Esophagus muscularis mucosa (tissue), 4 donors: Measurements from ENCODE around the gene LBHD2. TPM values are rescaled to one million over a fixed set of nuclear protein-coding genes. Genes with fewer than 3 reads are reported as not detected.

ENCODE experiments used
- DNase-seq: peaks from one replicate; pipeline ENCODE4 v3.0.0-alpha.2; 2017; ENCODE audit errors: extremely low spot score
- H3K27ac ChIP-seq, 4 donors: fragments of 200-600 bp; sonication (generic); replicated peaks in 1 of 4; 1 replicate in 3 of 4; 2 replicates in 1 of 4; pipeline ENCODE4 v1.5.1; 2016 to 2019; ENCODE audit warnings: mild to moderate bottlenecking in 1 of 4
- H3K27me3 ChIP-seq, 4 donors: fragments of 200-600 bp; sonication (generic); one replicate each; pipeline versions ENCODE4 v1.5.1 to v1.6.0; 2016 to 2019
- H3K36me3 ChIP-seq, 4 donors: fragments of 200-600 bp; sonication (generic); one replicate each; pipeline ENCODE4 v1.5.1; 2016 to 2019
- H3K4me1 ChIP-seq, 4 donors: fragments of 200-600 bp; sonication (generic); one replicate each; pipeline ENCODE4 v1.5.1; 2016 to 2019
- H3K4me3 ChIP-seq, 4 donors: fragments of 200-600 bp; sonication (generic); 1 replicate in 2 of 4; 2 replicates in 2 of 4; pipeline ENCODE4 v1.5.1; 2016 to 2019; ENCODE audit warnings: mild to moderate bottlenecking in 4 of 4, moderate library complexity in 1 of 4
- H3K9me3 ChIP-seq, 4 donors: fragments of 200-600 bp; sonication (generic); 1 replicate in 3 of 4; 2 replicates in 1 of 4; pipeline ENCODE4 v1.5.1; 2016 to 2019
- EP300 ChIP-seq: sonication (generic); formaldehyde crosslinking; IDR thresholded peaks from one replicate; pipeline ENCODE4 v1.6.1; 2017; ENCODE audit warnings: antibody characterized with exemption
- POLR2A ChIP-seq: fragments of 450-650 bp; IDR thresholded peaks from one replicate; pipeline ENCODE4 v1.6.1; 2017; ENCODE audit warnings: antibody characterized with exemption, moderate library complexity, mild to moderate bottlenecking, low read depth
- POLR2AphosphoS5 ChIP-seq, 2 donors: sonication (generic); formaldehyde crosslinking; IDR thresholded peaks; one replicate each; pipeline ENCODE4 v1.6.1; 2017; ENCODE audit warnings: antibody characterized with exemption in 2 of 2
- WGBS: methylation state at CpG from one replicate; pipeline ENCODE4 v1.1.5; 2018; 5-methylcytosine and 5-hydroxymethylcytosine counted together
- intact Hi-C: fragments of 100-400 bp; cut with DNase I; formaldehyde crosslinking; loops from one replicate; pipeline ENCODE4 v1.15.1; 2023
- total RNA-seq, 4 donors: library from RNA; depleted of rRNA; stranded (reverse); fragments of >200 nt; gene quantifications; one replicate each; pipeline versions ENCODE4 v1.1.0 to v1.2.1, GENCODE V29; 2016
- TF ChIP-seq, protein P1 (sequence below), 3 experiments: fragments of 200-600 bp in 2 of 3; fragments of 450-650 bp in 1 of 3; sonication (generic) in 2 of 3; IDR thresholded peaks; one replicate each; pipeline ENCODE4 v1.5.1; 2017 to 2019; ENCODE audit warnings: antibody characterized with exemption in 3 of 3, mild to moderate bottlenecking in 2 of 3, moderate library complexity in 1 of 3

The LBHD2 gene
- total RNA-seq, 4 donors from 2014 or later: not detected

DNA sequence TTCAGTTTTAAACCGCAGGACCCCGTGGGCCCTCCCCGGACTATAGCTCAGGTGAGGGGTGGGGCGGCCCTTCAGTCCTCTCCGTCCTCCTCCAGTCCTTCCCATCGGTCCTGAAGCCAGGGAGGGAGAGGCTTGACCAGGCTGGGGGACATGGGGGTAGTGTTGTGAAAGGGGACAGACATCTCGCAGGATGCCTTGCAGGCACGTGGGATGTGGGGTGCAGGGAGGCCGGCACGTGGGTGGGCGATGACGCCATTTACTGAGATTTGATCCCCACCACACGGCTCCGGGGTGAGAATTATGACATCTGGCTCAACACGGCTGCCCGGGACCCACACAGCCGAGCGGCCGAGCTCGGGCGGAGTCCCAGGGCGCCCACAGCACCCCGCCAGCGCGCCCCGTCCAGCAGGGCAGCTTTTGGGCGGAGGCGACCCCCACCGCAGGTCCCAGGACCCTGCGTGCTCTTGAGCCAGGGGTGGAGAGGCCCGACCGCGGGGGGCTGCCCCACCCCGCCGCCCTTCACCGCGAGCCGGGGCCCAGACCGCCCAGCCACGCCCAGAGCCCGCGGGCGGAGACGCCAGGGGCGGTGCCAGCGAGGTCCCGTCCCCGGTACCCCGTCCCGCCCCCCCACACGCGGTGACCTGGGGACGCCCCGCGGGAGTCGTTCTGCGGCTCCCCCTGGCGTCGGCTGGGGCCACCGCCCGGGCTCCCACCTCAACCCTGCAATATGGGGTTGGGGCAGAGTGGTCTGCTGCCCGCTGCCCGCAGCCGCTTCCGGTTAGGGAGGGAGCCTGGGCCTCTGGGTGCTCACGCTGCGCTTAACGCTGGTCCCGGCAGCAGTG lies 7.3 kb downstream of the LBHD2 start:
- no peaks in the 10 kb centered on the region for H3K9me3 ChIP-seq
- peak overlapping the region; percentile 58 to 74 (median 60) for H3K4me3 ChIP-seq
- H3K36me3 ChIP-seq: no peaks in the 10 kb centered on the region
- peaks cover 0 to 15% (median 3%) of the 10 kb centered on the region in 4 donors for H3K27me3 ChIP-seq
- H3K4me1 ChIP-seq: peaks cover 6 to 33% (median 26%) of the 10 kb centered on the region in 4 donors
- intact Hi-C loops: no loop called here
- DNase-seq: no peak
- peak overlapping the region; percentile 31 to 54 (median 46) for H3K27ac ChIP-seq
- WGBS: 8% methylated on average over 30 of the region's 69 CpGs
- no peak for TF ChIP-seq POLR2AphosphoS5 (IDR thresholded peaks at IDR 0.05)
- TF ChIP-seq POLR2A: no peak
- TF ChIP-seq, protein P1, sequence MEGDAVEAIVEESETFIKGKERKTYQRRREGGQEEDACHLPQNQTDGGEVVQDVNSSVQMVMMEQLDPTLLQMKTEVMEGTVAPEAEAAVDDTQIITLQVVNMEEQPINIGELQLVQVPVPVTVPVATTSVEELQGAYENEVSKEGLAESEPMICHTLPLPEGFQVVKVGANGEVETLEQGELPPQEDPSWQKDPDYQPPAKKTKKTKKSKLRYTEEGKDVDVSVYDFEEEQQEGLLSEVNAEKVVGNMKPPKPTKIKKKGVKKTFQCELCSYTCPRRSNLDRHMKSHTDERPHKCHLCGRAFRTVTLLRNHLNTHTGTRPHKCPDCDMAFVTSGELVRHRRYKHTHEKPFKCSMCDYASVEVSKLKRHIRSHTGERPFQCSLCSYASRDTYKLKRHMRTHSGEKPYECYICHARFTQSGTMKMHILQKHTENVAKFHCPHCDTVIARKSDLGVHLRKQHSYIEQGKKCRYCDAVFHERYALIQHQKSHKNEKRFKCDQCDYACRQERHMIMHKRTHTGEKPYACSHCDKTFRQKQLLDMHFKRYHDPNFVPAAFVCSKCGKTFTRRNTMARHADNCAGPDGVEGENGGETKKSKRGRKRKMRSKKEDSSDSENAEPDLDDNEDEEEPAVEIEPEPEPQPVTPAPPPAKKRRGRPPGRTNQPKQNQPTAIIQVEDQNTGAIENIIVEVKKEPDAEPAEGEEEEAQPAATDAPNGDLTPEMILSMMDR (IDR thresholded peaks at IDR 0.05): peak; percentile 49 to 66 (median 57)

DNA sequence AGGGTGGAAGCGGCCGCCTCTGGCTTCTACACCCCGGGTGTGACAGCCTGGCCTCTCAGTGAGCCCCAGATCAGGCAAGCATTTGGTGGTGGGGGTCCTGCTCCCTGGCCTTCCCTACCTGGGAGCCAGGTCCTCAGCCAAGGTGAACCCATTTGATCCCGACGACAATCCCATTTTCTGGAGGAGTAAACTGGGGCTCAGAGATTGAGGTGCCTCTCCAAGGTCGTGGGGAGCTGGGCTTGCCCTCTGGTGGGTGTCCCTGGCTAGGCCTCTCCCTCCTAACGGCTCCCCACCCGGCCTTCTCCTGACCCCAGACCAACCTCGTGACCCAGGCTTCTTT lies 7.8 kb downstream of the LBHD2 start:
- Histone ChIP-seq H3K36me3 (no peaks in the 10 kb centered on the region), H3K4me1 (peaks cover 6 to 33% (median 26%) of the 10 kb centered on the region in 4 donors), H3K27me3 (peaks cover 0 to 9% (median 3%) of the 10 kb centered on the region in 4 donors), H3K27ac (peak overlapping the region; percentile 31 to 54 (median 46)), H3K4me3 (peak overlapping the region; percentile 58 to 74 (median 60)), H3K9me3 (no peaks in the 10 kb centered on the region)
- intact Hi-C loops: no loop called here
- WGBS: 67% methylated on average over 8 of the region's 9 CpGs
- no peak for TF ChIP-seq POLR2AphosphoS5 (IDR thresholded peaks at IDR 0.05)
- TF ChIP-seq EP300: no peak
- TF ChIP-seq POLR2A: no peak
- TF ChIP-seq, protein P1 (IDR thresholded peaks at IDR 0.05): no peak
- no peak for DNase-seq

- Histone ChIP-seq H3K27ac (peak overlapping the region; percentile 57 to 68 (median 66)), H3K27me3 (peaks cover 0 to 17% (median 3%) of the 10 kb centered on the region in 4 donors), H3K36me3 (no peaks in the 10 kb centered on the region), H3K9me3 (no peaks in the 10 kb centered on the region), H3K4me3 (peak overlapping the region; percentile 12 to 40 (median 25)), H3K4me1 (peaks cover 6 to 34% (median 28%) of the 10 kb centered on the region in 4 donors)
- 87% methylated on average over 10 of the region's 13 CpGs for whole genome bisulfite sequencing
- DNase-seq: no peak
- TF ChIP-seq POLR2AphosphoS5 (IDR thresholded peaks at IDR 0.05): no peak
- no peak for TF ChIP-seq POLR2A
- TF ChIP-seq, protein P1 (IDR thresholded peaks at IDR 0.05): no peak
- no peak for TF ChIP-seq EP300
- intact Hi-C loops: no loop called here
Measured at GRCh38 chr14:103093856-103094405, 9.9 kb downstream of the LBHD2 start.

DNA sequence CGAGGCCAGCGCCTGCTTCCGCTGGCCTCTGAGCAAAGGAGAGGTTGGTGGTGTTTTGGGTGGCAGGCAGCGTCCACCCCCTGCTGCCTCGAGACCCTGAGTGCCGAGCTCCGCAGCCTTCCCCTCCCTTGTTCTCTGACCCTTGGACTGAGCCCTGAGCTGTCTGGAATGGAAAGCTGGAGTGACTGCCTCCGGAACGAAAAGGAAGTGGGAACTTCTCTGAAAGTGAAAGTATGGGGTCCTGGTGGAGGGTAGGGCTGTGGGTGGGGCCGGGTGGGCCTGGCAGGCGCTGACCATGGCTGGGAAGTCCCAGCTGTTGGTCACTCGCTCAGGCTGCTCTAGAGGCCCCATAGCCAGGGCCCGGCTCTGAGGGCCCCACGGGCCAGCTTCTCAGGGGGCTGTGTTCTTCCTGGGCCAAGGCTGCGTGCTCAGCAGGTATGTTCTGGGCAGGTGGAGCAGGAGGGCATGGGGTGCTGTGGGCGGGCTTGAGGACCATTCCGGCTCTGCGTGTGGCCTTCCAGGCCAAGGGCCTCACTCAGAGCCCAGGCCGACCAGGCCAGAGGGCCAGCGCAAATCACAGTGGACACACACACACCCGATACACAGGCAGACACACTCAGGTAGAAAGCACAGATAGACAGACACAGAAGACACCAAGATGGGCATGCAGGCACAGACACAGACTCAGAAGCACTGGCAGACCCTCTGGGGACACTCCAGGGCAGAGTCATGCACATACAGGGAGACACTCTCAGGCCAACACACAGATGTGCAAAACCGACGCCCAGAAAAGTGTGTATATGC lies 10.6 kb downstream of the LBHD2 start, which contains the start of gene EXOC3L4:
TSS of gene EXOC3L4 (plus strand) at position 320 of the 804 bp plus-strand sequence. CDS start 5,495 bp downstream, outside the sequence.
- peak within 1 kb of the TSS; percentile 12 to 40 (median 25) for H3K4me3 ChIP-seq
- peaks cover 6 to 39% (median 32%) of the 10 kb centered on the region in 4 donors for H3K4me1 ChIP-seq
- peaks cover 0 to 23% (median 6%) of the 10 kb centered on the region in 4 donors for H3K27me3 ChIP-seq
- TF ChIP-seq, protein P1 (IDR thresholded peaks at IDR 0.05): no peak
- no peak for TF ChIP-seq POLR2A
- no peak for TF ChIP-seq POLR2AphosphoS5 (IDR thresholded peaks at IDR 0.05)
- TF ChIP-seq EP300: no peak
- 66% methylated on average over 10 of the region's 23 CpGs for WGBS
- no peaks in the 10 kb centered on the region for H3K36me3 ChIP-seq
- H3K9me3 ChIP-seq: no peaks in the 10 kb centered on the region
- peak within 1 kb of the TSS; percentile 57 to 68 (median 66) for H3K27ac ChIP-seq
- DNase-seq: no peak
- intact Hi-C loops: no loop called here
